T-helper 2 cell treated with Interferon-gamma antibody and Interleukin-4, amounts not matched to agents 5 μg/mL and 100 μg/mL, for 36 hours (primary cell): ENCODE results near the gene RTP3.

Experiments used
- DNase-seq: peaks from one replicate; pipeline ENCODE4 v3.0.0; 2021; ENCODE audit warnings: low spot score
- H3K27ac Mint-ChIP-seq: one replicate; pipeline ENCODE4 v1.8.0; 2021; ENCODE audit warnings: mild to moderate bottlenecking, mixed read lengths
- H3K27me3 Mint-ChIP-seq: one replicate; pipeline ENCODE4 v1.8.0; 2021; ENCODE audit warnings: low read depth, mixed read lengths
- H3K36me3 Mint-ChIP-seq: one replicate; pipeline ENCODE4 v1.8.0; 2021; ENCODE audit warnings: low read depth, mixed read lengths
- H3K4me1 Mint-ChIP-seq: one replicate; pipeline ENCODE4 v1.8.0; 2021; ENCODE audit warnings: low read depth, mixed read lengths
- H3K4me3 Mint-ChIP-seq: one replicate; pipeline ENCODE4 v1.8.0; 2022; ENCODE audit warnings: mild to moderate bottlenecking, moderate library complexity, mixed read lengths
- H3K9me3 Mint-ChIP-seq: one replicate; pipeline ENCODE4 v1.8.0; 2021; ENCODE audit warnings: mixed read lengths

Gene RTP3

DNA sequence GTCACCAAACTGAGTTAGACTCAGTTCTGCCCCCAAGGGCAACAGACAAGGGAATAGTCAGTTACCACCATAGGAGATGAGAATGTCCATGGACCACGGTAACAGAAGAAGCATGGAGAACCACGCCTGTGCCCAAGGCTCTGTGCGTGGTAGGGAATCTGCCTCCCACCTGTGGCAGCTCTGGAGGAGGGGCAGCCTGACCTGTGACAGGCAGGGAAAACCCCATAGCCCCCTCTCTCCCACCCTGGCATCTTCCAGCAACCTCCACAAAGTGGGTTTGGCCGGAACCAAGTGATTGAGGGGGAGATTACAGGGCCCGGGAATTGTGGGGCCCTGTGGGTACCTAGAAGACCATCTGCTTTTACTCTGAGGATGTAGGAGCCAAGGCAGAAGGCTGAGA is 18.8 kb upstream of the RTP3 start:
- DNase-seq = no peak
- H3K4me1 Mint-ChIP-seq = no peaks in the 10 kb centered on the region
- H3K27ac Mint-ChIP-seq = no peak overlapping the region
- H3K9me3 Mint-ChIP-seq = peaks cover 16% of the 10 kb centered on the region
- H3K4me3 Mint-ChIP-seq = no peak overlapping the region
- no peaks in the 10 kb centered on the region for H3K36me3 Mint-ChIP-seq
- H3K27me3 Mint-ChIP-seq = peaks cover 45% of the 10 kb centered on the region

GRCh38 chr3:46479696-46480095 is 18.1 kb upstream of the RTP3 start:
- Mint-ChIP-seq H3K9me3 (peaks cover 10% of the 10 kb centered on the region), H3K27me3 (peaks cover 41% of the 10 kb centered on the region), H3K4me1 (no peaks in the 10 kb centered on the region), H3K4me3 (no peak overlapping the region), H3K36me3 (no peaks in the 10 kb centered on the region), H3K27ac (no peak overlapping the region)
- no peak for DNase-seq

DNA sequence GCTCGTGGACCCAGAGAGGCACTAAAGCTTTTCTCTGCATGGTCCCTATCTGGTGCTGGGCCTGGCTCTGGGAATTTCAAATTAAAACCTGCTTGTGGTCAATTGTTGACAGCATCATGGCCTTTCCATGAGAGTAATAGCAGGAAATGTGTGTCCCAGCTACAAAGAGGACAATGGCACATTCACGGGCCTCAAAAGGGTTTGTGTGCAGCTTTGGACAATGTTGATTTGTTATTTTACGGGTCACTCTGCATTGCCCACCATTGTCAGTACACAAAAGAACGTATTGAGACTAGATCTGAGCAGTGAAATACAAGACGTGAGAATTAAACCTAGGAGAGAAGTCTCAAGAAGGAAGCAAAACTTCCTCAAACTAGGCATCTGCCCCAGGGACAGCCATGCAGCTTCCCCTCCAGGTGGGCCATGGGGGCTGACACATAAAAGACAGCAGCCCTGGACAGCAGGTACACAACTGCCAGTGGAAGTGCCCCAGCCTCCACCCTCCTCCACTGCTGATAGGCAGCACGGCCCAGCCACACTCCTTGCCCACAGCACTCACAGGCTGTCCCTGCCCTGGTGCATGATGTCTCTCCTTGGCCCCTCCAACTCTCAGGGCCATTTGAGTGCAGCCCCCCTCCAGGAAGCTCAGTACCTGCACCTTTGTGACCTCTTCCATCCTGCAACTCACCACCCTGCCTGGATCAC is 17.1 kb upstream of the RTP3 start:
- no peaks in the 10 kb centered on the region for H3K4me1 Mint-ChIP-seq
- no peak overlapping the region for H3K4me3 Mint-ChIP-seq
- peaks cover under 1% of the 10 kb centered on the region for H3K9me3 Mint-ChIP-seq
- H3K27ac Mint-ChIP-seq = no peak overlapping the region
- no peaks in the 10 kb centered on the region for H3K36me3 Mint-ChIP-seq
- DNase-seq = no peak
- peaks cover 33% of the 10 kb centered on the region for H3K27me3 Mint-ChIP-seq

DNA sequence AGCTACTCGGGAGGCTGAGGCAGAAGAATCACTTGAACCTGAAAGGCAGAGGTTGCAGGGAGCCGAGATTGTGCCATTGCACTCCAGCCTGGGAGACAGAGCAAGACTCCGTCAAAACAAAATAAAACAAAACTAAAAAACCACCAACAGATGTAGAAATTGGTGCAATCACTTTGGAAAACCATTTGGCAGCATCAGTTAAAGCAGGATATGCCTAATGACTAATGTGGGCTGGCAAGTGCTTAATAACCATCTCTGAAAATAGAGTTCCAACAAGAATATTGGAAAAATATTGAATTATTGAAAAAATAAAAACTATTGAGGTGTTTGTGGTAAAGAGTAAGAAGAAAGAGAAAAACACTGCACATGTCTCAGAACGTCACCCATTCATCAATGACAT is 16.1 kb upstream of the RTP3 start:
- no peaks in the 10 kb centered on the region for H3K4me1 Mint-ChIP-seq
- peaks cover 36% of the 10 kb centered on the region for H3K27me3 Mint-ChIP-seq
- no peaks in the 10 kb centered on the region for H3K9me3 Mint-ChIP-seq
- H3K4me3 Mint-ChIP-seq = no peak overlapping the region
- no peak overlapping the region for H3K27ac Mint-ChIP-seq
- DNase-seq = no peak
- no peaks in the 10 kb centered on the region for H3K36me3 Mint-ChIP-seq

- Mint-ChIP-seq H3K9me3 (no peaks in the 10 kb centered on the region), H3K27ac (no peak overlapping the region), H3K4me1 (no peaks in the 10 kb centered on the region), H3K36me3 (no peaks in the 10 kb centered on the region), H3K4me3 (no peak overlapping the region), H3K27me3 (peaks cover 41% of the 10 kb centered on the region)
- no peak for DNase-seq
Observed at GRCh38 chr3:46482632-46483350, 15.0 kb upstream of the RTP3 start.

DNA sequence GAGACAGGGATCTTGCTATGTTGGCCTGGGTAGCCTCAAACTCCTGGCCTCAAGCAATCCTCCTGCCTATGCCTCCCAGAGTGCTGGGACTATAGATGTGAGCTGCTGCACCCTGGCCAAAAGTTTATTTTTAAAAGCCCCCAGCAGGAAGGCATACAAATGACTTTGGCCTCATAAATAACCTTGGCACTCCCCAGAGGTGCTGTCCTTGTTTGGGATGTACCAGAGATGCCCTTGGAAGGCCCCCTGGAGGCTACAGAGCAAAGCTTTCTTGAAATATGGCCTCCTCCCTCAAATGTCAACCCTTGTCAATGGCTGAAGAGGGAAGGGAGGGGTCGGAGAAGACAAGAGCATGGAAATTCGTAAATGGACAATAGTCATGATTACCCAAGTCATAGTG is 14.0 kb upstream of the RTP3 start:
- Mint-ChIP-seq H3K36me3 (no peaks in the 10 kb centered on the region), H3K9me3 (no peaks in the 10 kb centered on the region), H3K27ac (no peak overlapping the region), H3K27me3 (peaks cover 44% of the 10 kb centered on the region), H3K4me3 (no peak overlapping the region), H3K4me1 (peaks cover 3% of the 10 kb centered on the region)
- no peak for DNase-seq

DNA sequence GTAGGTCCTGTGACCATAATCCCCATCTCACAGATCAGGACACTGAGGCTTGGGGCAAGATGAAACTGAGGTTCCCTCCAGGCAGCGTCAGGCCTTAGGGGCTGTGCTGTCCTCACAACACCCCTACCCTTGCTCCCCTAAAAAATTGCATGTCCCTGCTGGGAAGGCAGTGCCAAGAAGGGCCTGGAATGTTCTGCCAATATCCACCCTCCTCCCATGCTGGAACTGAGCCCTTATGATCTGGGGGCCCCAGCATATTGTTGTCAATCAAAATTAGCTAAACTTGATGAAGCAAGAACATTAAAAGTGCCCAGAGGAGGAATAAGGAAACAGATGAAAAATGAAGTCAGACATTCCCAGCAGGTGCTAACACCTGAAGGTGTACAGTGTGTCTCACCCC is 13.4 kb upstream of the RTP3 start:
- peaks cover 42% of the 10 kb centered on the region for H3K27me3 Mint-ChIP-seq
- H3K4me3 Mint-ChIP-seq = no peak overlapping the region
- no peak overlapping the region for H3K27ac Mint-ChIP-seq
- no peak for DNase-seq
- H3K36me3 Mint-ChIP-seq = no peaks in the 10 kb centered on the region
- H3K4me1 Mint-ChIP-seq = peaks cover 8% of the 10 kb centered on the region
- H3K9me3 Mint-ChIP-seq = no peaks in the 10 kb centered on the region

DNA sequence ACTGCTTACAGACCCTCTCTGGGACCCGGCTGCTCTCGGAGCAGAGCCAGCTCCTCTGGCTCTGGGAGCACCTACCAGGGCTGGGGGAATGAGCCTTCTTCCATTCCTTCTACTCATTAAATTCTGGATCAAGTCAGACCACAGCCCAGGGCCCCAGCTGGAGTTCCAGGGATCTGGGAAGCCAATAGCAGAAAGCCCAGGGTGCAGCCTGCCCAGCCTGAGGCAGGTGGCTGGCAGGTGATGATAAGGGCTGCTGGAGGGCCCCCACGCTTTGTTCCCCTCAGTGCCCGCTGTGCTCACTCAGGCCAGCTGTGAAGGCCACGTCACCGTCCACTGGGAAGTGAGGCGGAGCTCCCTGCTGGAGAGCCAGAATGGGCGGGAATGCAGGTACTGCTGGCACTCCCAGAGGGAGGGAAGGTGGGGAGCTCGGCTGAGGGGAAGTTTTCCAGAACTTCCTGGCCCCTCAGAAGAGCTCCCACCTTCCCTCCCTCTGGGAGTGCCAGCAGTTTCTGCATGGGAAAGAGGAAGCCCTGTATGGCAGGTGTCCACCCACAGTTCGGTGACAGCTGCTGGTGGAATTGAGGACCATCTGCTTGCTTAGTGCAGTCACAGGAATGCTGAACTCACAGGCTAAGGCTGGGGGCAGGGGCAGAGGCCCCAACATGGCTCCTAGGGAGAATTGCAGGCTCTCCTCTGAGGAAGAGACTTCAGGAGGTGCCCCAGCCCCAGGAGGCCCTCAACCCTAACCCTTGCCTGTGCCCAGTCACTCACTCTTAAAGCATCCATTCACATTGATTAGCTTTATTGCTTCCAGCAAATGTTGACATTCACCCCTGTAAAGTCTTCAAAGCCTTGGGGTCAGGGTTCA is 12.6 kb upstream of the RTP3 start:
- Mint-ChIP-seq H3K9me3 (no peaks in the 10 kb centered on the region), H3K4me1 (peaks cover 15% of the 10 kb centered on the region), H3K4me3 (no peak overlapping the region), H3K36me3 (no peaks in the 10 kb centered on the region), H3K27me3 (peaks cover 39% of the 10 kb centered on the region), H3K27ac (no peak overlapping the region)
- DNase-seq = no peak

DNA sequence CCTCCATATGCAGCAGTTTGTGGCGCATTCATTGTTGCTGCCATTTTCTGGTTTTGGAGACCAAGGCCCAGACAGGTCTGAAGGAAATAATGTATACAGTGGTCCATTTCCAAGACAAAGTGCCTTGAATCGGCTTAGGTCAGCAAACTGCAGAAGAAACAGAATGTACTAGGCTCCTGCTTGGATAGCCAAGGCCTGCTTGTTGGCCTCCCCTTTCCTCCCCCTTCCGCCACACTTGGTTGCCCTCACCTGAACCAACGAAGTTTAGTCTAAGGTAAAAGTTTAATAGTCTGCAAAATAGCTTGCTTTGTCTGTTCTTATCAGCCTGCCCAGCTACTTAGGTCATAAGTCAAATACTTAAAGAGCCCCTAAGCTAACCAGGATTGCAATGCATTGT is 12.0 kb upstream of the RTP3 start:
- Mint-ChIP-seq H3K27ac (no peak overlapping the region), H3K4me3 (no peak overlapping the region), H3K27me3 (peaks cover 34% of the 10 kb centered on the region), H3K36me3 (no peaks in the 10 kb centered on the region), H3K9me3 (no peaks in the 10 kb centered on the region), H3K4me1 (peaks cover 17% of the 10 kb centered on the region)
- DNase-seq = no peak

- H3K4me1 Mint-ChIP-seq = peaks cover 17% of the 10 kb centered on the region
- H3K4me3 Mint-ChIP-seq = peak overlapping the region; percentile 27
- peak; percentile 86 for DNase-seq
- no peak overlapping the region for H3K27ac Mint-ChIP-seq
- no peaks in the 10 kb centered on the region for H3K9me3 Mint-ChIP-seq
- H3K27me3 Mint-ChIP-seq = peaks cover 33% of the 10 kb centered on the region
- H3K36me3 Mint-ChIP-seq = no peaks in the 10 kb centered on the region
Observed at GRCh38 chr3:46488735-46489361, 8.9 kb upstream of the RTP3 start.

DNA sequence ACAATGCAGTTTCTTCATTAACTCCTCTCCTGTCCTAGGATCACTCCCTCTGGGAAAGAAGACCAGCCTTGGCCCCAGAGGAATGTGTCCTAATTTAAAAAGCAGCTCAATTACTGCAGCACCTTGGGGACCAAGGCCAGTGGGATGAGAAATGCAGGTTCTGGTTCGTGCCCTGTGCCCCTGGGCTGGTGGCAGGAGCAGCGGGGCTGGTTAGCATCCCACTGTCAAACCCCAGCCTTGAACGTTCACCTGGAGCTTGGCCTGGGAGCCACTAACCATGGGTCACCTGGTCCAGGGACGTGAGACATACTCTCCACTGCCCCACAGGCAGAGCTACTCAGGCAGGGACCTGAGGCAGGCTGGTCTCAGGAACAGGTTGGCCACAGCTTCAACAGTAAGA is 8.4 kb upstream of the RTP3 start:
- no peak for DNase-seq
- Mint-ChIP-seq H3K4me1 (peaks cover 17% of the 10 kb centered on the region), H3K36me3 (no peaks in the 10 kb centered on the region), H3K4me3 (no peak overlapping the region), H3K9me3 (no peaks in the 10 kb centered on the region), H3K27ac (no peak overlapping the region), H3K27me3 (peaks cover 31% of the 10 kb centered on the region)

DNA sequence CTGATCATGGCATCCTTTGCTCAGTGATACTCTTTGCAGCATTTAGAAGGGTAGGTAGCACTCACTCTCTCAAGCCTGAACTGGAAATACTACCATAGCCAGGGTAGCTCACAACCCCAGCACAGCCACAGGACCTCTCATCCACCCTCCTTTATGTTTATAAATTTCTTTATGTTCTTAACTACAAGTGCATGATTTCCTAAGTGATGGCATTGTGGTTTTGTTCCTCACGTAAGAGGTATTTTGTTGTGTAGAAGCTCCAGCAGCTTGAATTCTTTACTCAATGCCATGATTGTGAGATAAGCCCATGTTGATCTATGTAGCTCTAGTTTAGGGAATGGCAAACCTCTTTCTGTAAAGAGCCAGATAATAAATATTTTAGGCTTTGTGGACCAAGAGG is 7.9 kb upstream of the RTP3 start:
- Mint-ChIP-seq H3K9me3 (no peaks in the 10 kb centered on the region), H3K36me3 (no peaks in the 10 kb centered on the region), H3K4me1 (peaks cover 17% of the 10 kb centered on the region), H3K27ac (no peak overlapping the region), H3K4me3 (no peak overlapping the region), H3K27me3 (peaks cover 31% of the 10 kb centered on the region)
- no peak for DNase-seq

- DNase-seq = no peak
Observed at GRCh38 chr3:46490338-46491084, 7.3 kb upstream of the RTP3 start.

More at GRCh38 chr3:46490338-46491084, 7.3 kb upstream of the RTP3 start:
- Mint-ChIP-seq H3K4me1 (peaks cover 17% of the 10 kb centered on the region), H3K4me3 (no peak overlapping the region), H3K27ac (no peak overlapping the region), H3K27me3 (peaks cover 31% of the 10 kb centered on the region), H3K9me3 (no peaks in the 10 kb centered on the region), H3K36me3 (no peaks in the 10 kb centered on the region)
